Heart left ventricle (tissue), 16 donors: ENCODE results near the gene RPS2. TPM values are rescaled to one million over a fixed set of nuclear protein-coding genes. Genes with fewer than 3 reads are reported as not detected.
"Not testable (repeated sequence)": the region's sequence is repeated elsewhere in the genome, so short reads cannot be mapped to it uniquely, and the experiment has no call there.

ENCODE experiments used
- ATAC-seq, 4 donors: fragments of 200-7000 bp; cut with Tn5 transposase; one replicate each; pipeline ENCODE4 v1.9.1; 2020 to 2022; ENCODE audit warnings: moderate library complexity in 4 of 4, mild to moderate bottlenecking in 3 of 4, moderate number of reproducible peaks in 1 of 4
- DNase-seq, 5 donors: peaks; one replicate each; pipeline ENCODE4 v3.0.0-alpha.2; 2020
- H3K27ac ChIP-seq, 12 donors: fragments of 200-600 bp; sonication (generic) in 4 of 12; one replicate each; pipeline versions ENCODE4 v1.5.0 to v1.8.0; 2016 to 2022; ENCODE audit warnings: mild to moderate bottlenecking in 2 of 12
- H3K27me3 ChIP-seq, 9 donors: fragments of 200-600 bp; sonication (generic) in 2 of 9; one replicate each; pipeline versions ENCODE4 v1.5.1 to v1.8.0; 2016 to 2022; ENCODE audit warnings: mild to moderate bottlenecking in 3 of 9
- H3K36me3 ChIP-seq, 9 donors: fragments of 200-600 bp; sonication (generic) in 2 of 9; one replicate each; pipeline versions ENCODE4 v1.5.0 to v1.8.0; 2018 to 2022; ENCODE audit warnings: mild to moderate bottlenecking in 2 of 9
- H3K4me1 ChIP-seq, 12 donors: fragments of 200-600 bp; sonication (generic) in 4 of 12; one replicate each; pipeline versions ENCODE4 v1.5.0 to v1.8.0; 2016 to 2022; ENCODE audit warnings: mild to moderate bottlenecking in 3 of 12
- H3K4me3 ChIP-seq, 12 donors: fragments of 200-600 bp; sonication (generic) in 4 of 12; one replicate each; pipeline versions ENCODE4 v1.5.0 to v1.8.0; 2017 to 2022; ENCODE audit warnings: mild to moderate bottlenecking in 9 of 12, moderate library complexity in 4 of 12
- H3K9me3 ChIP-seq, 12 donors: fragments of 200-600 bp; sonication (generic) in 4 of 12; one replicate each; pipeline versions ENCODE4 v1.5.0 to v1.8.0; 2016 to 2022; ENCODE audit warnings: mild to moderate bottlenecking in 1 of 12
- CTCF ChIP-seq, 12 donors: fragments of 200-600 bp; sonication (generic) in 4 of 12; IDR thresholded peaks; one replicate each; pipeline versions ENCODE4 v1.5.0 to v1.8.0; 2018 to 2022; ENCODE audit warnings: antibody characterized with exemption in 12 of 12, mild to moderate bottlenecking in 5 of 12
- POLR2A ChIP-seq, 2 donors: fragments of 450-650 bp; IDR thresholded peaks; one replicate each; pipeline ENCODE4 v1.6.1; 2017; ENCODE audit warnings: antibody characterized with exemption in 2 of 2, mild to moderate bottlenecking in 2 of 2, moderate library complexity in 2 of 2
- WGBS, 4 donors: extraction: QIAGEN DNeasy Blood & Tissue Kit in 2 of 4; methylation state at CpG; one replicate each; pipeline versions ENCODE4 v1.1.5 to v1.1.7; 2013 to 2018; 5-methylcytosine and 5-hydroxymethylcytosine counted together
- intact Hi-C, 10 donors: fragments of 100-400 bp; cut with DNase I; formaldehyde crosslinking; loops; one replicate each; pipeline versions ENCODE4 v1.11.1 to v1.14.2; 2022
- polyA plus RNA-seq, 2 donors: library from polyadenylated mRNA; stranded (reverse); fragments of 200-250 nt; gene quantifications; one replicate each; pipeline ENCODE4 v1.2.3, GENCODE V29; 2013
- total RNA-seq, 9 donors: library from RNA; depleted of rRNA in 2 of 9; stranded (reverse); fragments of >200 nt in 2 of 9; fragmentation: NEBNext Ultra II Directional in 3 of 9; extraction: Animal tissue kit (Norgen Biotek cat#: 25700) in 3 of 9; gene quantifications; one replicate each; pipeline versions ENCODE4 v1.1.0 to v1.2.4, GENCODE V29; 2016 to 2023
- donor health status: ischemic (EF 13 %, LVEDD 7.1; RV severe dilation, severe dysfunction).
- donor health status: healthy with polysubstance abuse.
- donor health status: DM: no; HTN: yes; CAD: no.
- donor health status: DM: no; HTN: no; CAD: no.
- donor health status: ischemic (EF 25% LVEDD 6.9; RV normal size, moderate dysfunction).
- donor health status: ischemic (EF 25% LVEDD 5.7; RV mildly dilated, moderate dysfunction).
- donor health status: healthy.
- donor health status: DM: yes; HTN: yes; CAD: no.
- donor health status: ischemic (EF 35%, LVEDD 5.7; RV mildly dilated, moderate dysfunction).
- donor health status: nonischemic (EF 11% LVEDD 7.7; RV severe dilation, severe dysfunction).
- donor health status: DM: yes; HTN: yes; CAD: no.
- donor health status: PGD.
- donor health status: ischemic (EF 29% LVEDD 5.4; RV normal size, mild dysfunction).
- donor health status: nonischemic (EF 23%, LVEDD 6.1; RV moderate dilation, normal function).

The RPS2 gene
- total and polyA plus RNA-seq, 11 donors = 673 to 2,484 (median 1,002) TPM

- H3K27ac ChIP-seq = peak overlapping the region in 11 of 12 donors; percentile 77 to 89 (median 81)
- peaks cover 0 to 46% (median 39%) of the 10 kb centered on the region in 9 donors for H3K36me3 ChIP-seq
- DNase-seq (no peak), ATAC-seq (no peak)
- H3K4me1 ChIP-seq = peaks cover 0 to 35% (median 16%) of the 10 kb centered on the region in 12 donors
- H3K27me3 ChIP-seq = no peaks in the 10 kb centered on the region
- TF ChIP-seq CTCF (IDR thresholded peaks at IDR 0.05) = peak in 2 of 12 donors; percentile 9 to 22
- no peak for TF ChIP-seq POLR2A (IDR thresholded peaks at IDR 0.05)
- no peaks in the 10 kb centered on the region for H3K9me3 ChIP-seq
- intact Hi-C loops = loop anchor here in 1 of 10 donors (5.0 kb wide), 1 partner anchor 159 kb away; the partner anchor contains the start of genes NUBP2 and SPSB3
- peak overlapping the region in 7 of 12 donors; percentile 65 to 88 (median 82) for H3K4me3 ChIP-seq
- WGBS, 4 donors = 84 to 91% (median 86%) methylated on average over 29 to 30 of the region's 30 CpGs
These were observed 23.2 kb downstream of the RPS2 start for GRCh38 chr16:1941162-1942046.

GRCh38 chr16:1940273-1941161, 24.1 kb downstream of the RPS2 start:
- intact Hi-C loops = loop anchor here in 1 of 10 donors (5.0 kb wide), 1 partner anchor 158 kb away; the partner anchor contains the start of genes NUBP2 and SPSB3
- H3K27me3 ChIP-seq = no peaks in the 10 kb centered on the region
- H3K36me3 ChIP-seq = peaks cover 0 to 46% (median 39%) of the 10 kb centered on the region in 9 donors
- H3K27ac ChIP-seq = no peak overlapping the region
- H3K4me3 ChIP-seq = peak overlapping the region in 1 of 12 donors; percentile 82
- TF ChIP-seq CTCF (IDR thresholded peaks at IDR 0.05) = no peak
- no peak for TF ChIP-seq POLR2A (IDR thresholded peaks at IDR 0.05)
- no peaks in the 10 kb centered on the region for H3K9me3 ChIP-seq
- WGBS, 4 donors = 89 to 93% (median 91%) methylated on average over 23 of the region's 23 CpGs
- ATAC-seq = no peak
- peaks cover 0 to 35% (median 16%) of the 10 kb centered on the region in 12 donors for H3K4me1 ChIP-seq
- DNase-seq = no peak

- ATAC-seq, DNase-seq, H3K4me3 ChIP-seq, H3K27me3 ChIP-seq, H3K27ac ChIP-seq, H3K9me3 ChIP-seq: not testable (repeated sequence)
- intact Hi-C loops = loop anchor here in 2 of 10 donors (5.0 kb wide), 2 partner anchors 78 to 158 kb away; partner anchors contain the start of genes NUBP2 (in 1 of the 2) and SPSB3 (in 1 of the 2)
- WGBS, 4 donors = 93 to 97% (median 96%) methylated on average over 8 of the region's 8 CpGs
- peaks cover 0 to 35% (median 16%) of the 10 kb centered on the region in 12 donors for H3K4me1 ChIP-seq
- peaks cover 0 to 46% (median 39%) of the 10 kb centered on the region in 9 donors for H3K36me3 ChIP-seq
These were observed 24.8 kb downstream of the RPS2 start for GRCh38 chr16:1939833-1940232.

GRCh38 chr16:1938910-1939309, 25.7 kb downstream of the RPS2 start:
- TF ChIP-seq CTCF (IDR thresholded peaks at IDR 0.05) (no peak), POLR2A (IDR thresholded peaks at IDR 0.05) (no peak)
- Histone ChIP-seq H3K36me3 (peaks cover 0 to 46% (median 38%) of the 10 kb centered on the region in 9 donors), H3K27ac (peak overlapping the region in 1 of 12 donors; percentile 75), H3K4me1 (peaks cover 0 to 33% (median 16%) of the 10 kb centered on the region in 12 donors), H3K4me3 (no peak overlapping the region), H3K9me3 (no peaks in the 10 kb centered on the region), H3K27me3 (no peaks in the 10 kb centered on the region)
- no peak for ATAC-seq
- WGBS, 4 donors = 92 to 95% (median 93%) methylated on average over 17 of the region's 17 CpGs
- DNase-seq = no peak
- intact Hi-C loops = loop anchor here in 1 of 10 donors (5.0 kb wide), 1 partner anchor 77 kb away; no protein-coding TSS in a partner anchor
